ENCODE data around the gene GNAT2.
A peak's percentile ranks its signal among the peaks of the same experiment; 100 is the strongest.
"Not testable (repeated sequence)": the region's sequence is repeated elsewhere in the genome, so short reads cannot be mapped to it uniquely, and the experiment has no call there.

The GNAT2 gene

GRCh38 chr1:109619576-109620400, at the start of gene GNAT2, which contains the start of gene AMPD2:
Gene GNAT2 (minus strand): TSS chr1:109619616. CDS start chr1:109612870, 6,746 bp downstream.
Gene AMPD2 (plus strand): TSS chr1:109619837. CDS start chr1:109621176, 1,339 bp downstream.
- peak; percentile 65 for DNase-seq (ENCODE audit: low read depth)

GRCh38 chr1:109668123-109668775, 48.8 kb upstream of the GNAT2 start:
- no peak for DNase-seq (ENCODE audit: low read depth)

GRCh38 chr1:109667452-109668122, 48.2 kb upstream of the GNAT2 start, which contains the start of gene GSTM2:
Gene GSTM2 (plus strand): TSS chr1:109668057. CDS start chr1:109668116, 59 bp downstream.
- peak; percentile 51 for DNase-seq (ENCODE audit: low read depth)

- DNase-seq (ENCODE audit: low read depth) = no peak
Measured at GRCh38 chr1:109664671-109665070, 45.3 kb upstream of the GNAT2 start.

GRCh38 chr1:109661391-109661790, 42.0 kb upstream of the GNAT2 start:
- DNase-seq (ENCODE audit: low read depth) = no peak

- DNase-seq (ENCODE audit: low read depth) = not testable (repeated sequence)
Measured at GRCh38 chr1:109660691-109661026, 41.2 kb upstream of the GNAT2 start.

GRCh38 chr1:109659997-109660690, 40.7 kb upstream of the GNAT2 start:
- no peak for DNase-seq (ENCODE audit: low read depth)

- no peak for DNase-seq (ENCODE audit: low read depth)
Measured at GRCh38 chr1:109659145-109659544, 39.7 kb upstream of the GNAT2 start.

GRCh38 chr1:109658533-109659042, 39.2 kb upstream of the GNAT2 start:
- no peak for DNase-seq (ENCODE audit: low read depth)

GRCh38 chr1:109657970-109658369, 38.6 kb upstream of the GNAT2 start:
- DNase-seq (ENCODE audit: low read depth) = no peak

GRCh38 chr1:109657395-109657794, 38.0 kb upstream of the GNAT2 start:
- no peak for DNase-seq (ENCODE audit: low read depth)

GRCh38 chr1:109655615-109656519, 36.5 kb upstream of the GNAT2 start, which contains the start of gene GSTM4:
Gene GSTM4 (plus strand): TSS chr1:109656099. CDS start chr1:109656390, 291 bp downstream.
- peak; percentile 53 for DNase-seq (ENCODE audit: low read depth)

GRCh38 chr1:109654519-109654918, 35.1 kb upstream of the GNAT2 start:
- no peak for DNase-seq (ENCODE audit: low read depth)

GRCh38 chr1:109653306-109653705, 33.9 kb upstream of the GNAT2 start:
- DNase-seq (ENCODE audit: low read depth) = no peak

- DNase-seq (ENCODE audit: low read depth) = no peak
Measured at GRCh38 chr1:109652402-109652801, 33.0 kb upstream of the GNAT2 start.

- DNase-seq (ENCODE audit: low read depth) = no peak
Measured at GRCh38 chr1:109650609-109651008, 31.2 kb upstream of the GNAT2 start.

- DNase-seq (ENCODE audit: low read depth) = no peak
Measured at GRCh38 chr1:109649491-109649914, 30.1 kb upstream of the GNAT2 start.

GRCh38 chr1:109644670-109645069, 25.3 kb upstream of the GNAT2 start:
- no peak for DNase-seq (ENCODE audit: low read depth)

- DNase-seq (ENCODE audit: low read depth) = peak; percentile 69
Measured at GRCh38 chr1:109643385-109644230, 24.2 kb upstream of the GNAT2 start.

GRCh38 chr1:109642626-109643025, 23.2 kb upstream of the GNAT2 start:
- DNase-seq (ENCODE audit: low read depth) = no peak

All from stimulated activated CD8-positive, alpha-beta memory T cell treated with anti-CD3 and anti-CD28 coated beads, Interleukin-12 subunit alpha, Interleukin-12 subunit beta, amount 100 ng/mL, for 4 hours (primary cell).